ENCODE results near the gene HAUS7.

Gene HAUS7

DNA sequence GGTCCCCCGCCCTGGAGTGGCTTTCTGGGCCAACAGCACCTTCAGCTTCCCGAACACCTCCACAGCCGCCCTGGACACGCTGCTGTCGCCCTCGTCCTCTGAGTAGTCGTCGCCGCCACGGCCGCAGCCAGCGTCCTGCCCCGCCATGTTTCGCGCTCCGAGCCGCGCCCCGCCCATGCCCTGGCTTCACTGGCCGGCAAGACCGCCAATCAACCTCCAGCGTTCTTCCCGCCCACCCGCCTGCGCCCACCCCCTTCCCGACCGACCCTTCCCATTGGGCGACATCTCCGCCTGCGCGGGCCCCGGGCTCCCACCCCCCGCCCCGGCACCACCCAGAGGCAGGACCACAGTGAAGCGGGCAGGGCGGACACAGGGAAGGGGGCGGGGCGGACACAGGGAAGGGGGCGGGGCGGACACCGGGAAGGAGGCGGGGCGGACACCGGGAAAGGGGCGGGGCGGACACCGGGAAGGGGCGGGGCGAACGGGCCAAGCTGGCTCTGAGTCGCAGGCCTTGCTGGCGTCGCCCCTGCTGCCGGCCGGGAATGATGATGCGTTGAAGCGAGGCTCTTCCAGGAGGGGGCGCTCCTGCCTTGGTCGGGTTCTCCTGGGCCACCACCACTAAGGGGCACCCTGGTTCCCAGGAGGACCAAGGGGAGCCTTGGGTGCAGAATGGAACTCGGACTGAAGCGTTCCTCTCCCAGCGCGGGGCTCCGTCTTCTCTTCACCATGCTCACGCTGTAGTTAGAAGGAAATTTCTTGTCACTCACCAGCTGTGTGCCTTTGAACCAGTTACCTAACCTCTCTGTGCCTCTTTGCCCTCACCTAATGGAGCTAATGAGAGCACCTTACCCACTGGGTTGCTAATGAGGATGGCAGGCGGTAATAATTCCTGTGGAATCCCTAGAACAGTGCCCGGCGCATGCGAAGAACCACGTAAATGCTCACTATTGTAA lies at the start of gene HAUS7:
HAUS7 (minus strand) TSS at position 166 of the 953 bp plus-strand sequence; CDS start at position 147, 19 bp downstream.
- peak; percentile 71 to 88 for DNase-seq

- no peak for DNase-seq
These were observed 49.4 kb upstream of the HAUS7 start for GRCh38 chrX:153519569-153520286.

DNA sequence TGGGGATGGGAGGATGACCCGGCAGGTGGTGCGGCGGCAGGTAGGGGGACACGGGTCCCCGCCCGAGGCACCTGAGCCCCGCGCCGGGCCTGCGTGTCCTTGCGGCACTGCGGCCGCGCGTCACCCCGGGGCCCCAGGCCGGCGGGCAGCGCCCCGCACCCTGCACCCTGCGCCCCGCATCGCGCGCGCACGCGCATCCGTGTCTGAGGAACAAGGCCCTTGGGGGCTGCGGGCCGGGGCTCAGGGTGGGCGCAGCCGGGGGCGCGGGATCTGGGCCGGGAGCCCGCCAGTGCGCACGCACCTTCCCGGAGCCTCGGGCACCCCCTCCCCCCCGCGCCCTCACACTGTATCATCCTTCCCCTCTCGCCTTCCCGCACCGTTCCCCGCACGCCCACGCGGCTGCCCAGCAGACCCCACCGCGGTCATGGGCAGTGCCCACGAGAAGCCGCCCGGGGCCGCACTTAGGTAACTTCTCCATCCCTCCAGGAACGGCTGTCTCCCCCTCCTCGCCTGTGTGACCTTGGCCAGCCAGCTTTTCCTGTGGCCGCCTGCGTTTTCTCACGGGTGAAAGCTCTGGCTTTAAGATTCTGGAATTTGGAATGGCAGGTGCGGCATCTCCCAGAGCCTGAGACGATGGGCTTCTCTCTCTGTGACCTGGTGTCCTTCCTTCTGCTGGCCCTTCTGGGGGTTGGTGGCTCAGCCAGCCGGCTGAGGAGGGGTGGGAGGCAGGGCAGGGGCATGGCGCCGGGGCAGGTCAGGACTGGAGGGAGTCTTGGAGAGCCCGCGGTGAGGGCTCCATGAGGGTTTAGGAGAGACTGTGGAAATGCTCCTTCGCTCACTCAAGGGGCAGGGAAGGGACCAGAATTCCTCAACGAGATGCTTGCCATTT lies 47.8 kb upstream of the HAUS7 start:
- DNase-seq: no peak

- no peak for DNase-seq
These were observed 47.0 kb upstream of the HAUS7 start, which contains the start of gene ATP2B3 for GRCh38 chrX:153517423-153517822. ATP2B3 (plus strand) TSS chrX:153517642; CDS start chrX:153536248, 18,606 bp downstream.

DNA sequence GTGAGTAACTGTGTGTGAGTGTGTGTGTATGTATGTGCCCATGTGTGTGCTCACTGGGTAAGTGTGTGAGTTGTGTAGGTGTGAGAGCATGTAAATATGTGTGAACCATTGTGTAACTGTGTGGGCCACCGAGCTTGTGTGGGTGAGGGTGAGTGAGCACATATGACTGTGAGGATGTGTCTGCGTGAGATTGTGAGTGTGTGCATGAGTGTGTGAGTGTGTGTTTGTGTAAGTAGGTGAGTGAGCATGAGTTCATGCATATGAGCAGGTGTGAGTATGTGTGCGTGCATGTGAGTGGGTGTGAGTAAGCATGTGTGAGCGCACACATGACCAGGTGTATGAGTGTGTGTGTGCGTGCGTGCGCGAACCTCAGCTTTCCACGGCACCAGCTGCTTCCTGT lies 45.7 kb upstream of the HAUS7 start:
- DNase-seq: no peak

DNA sequence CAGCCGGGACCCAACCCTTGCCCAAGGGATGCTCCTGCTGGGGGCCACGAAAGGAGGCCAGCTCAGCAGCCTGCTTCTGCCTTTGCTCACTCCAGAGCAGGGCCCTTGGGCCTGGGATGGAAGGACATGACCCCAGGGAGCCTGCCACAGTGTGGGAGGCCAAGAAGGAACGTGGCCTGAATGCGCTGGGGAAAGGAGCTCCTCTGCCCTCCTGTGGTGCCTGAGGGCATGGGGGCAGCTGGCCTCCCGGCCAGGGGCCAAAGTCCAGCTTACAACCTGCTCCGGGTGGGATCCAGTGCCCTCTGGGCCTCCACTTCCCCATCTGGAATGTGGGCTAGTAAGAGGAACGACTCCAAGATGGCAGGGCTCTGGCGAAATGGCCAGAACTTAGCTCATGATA lies 45.1 kb upstream of the HAUS7 start:
- DNase-seq: no peak

- DNase-seq: no peak
These were observed 43.9 kb upstream of the HAUS7 start for GRCh38 chrX:153514259-153514658.

GRCh38 chrX:153513265-153513664 lies 42.9 kb upstream of the HAUS7 start:
- DNase-seq: no peak

DNA sequence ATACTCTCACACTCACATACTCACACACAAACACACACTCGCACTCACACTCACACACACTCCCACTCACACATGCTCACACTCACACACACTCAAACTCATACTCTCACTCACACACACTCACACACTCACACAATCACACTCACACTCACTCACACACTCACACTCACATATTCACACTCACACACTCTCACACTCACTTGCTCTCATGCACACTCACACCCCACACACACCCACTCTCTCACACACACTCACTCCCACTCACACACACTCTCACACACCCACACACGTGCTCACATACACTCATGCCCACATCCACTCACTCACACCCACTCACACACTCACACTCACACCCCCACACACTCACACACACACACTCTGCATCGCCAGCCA lies 42.1 kb upstream of the HAUS7 start:
- DNase-seq: no peak

- no peak for DNase-seq
These were observed 41.6 kb upstream of the HAUS7 start for GRCh38 chrX:153511784-153512500.

- no peak for DNase-seq
These were observed 40.0 kb upstream of the HAUS7 start for GRCh38 chrX:153510383-153510782.

- no peak for DNase-seq
These were observed 39.2 kb upstream of the HAUS7 start for GRCh38 chrX:153509592-153509991.

- peak; percentile 9 to 21 for DNase-seq
These were observed 37.3 kb upstream of the HAUS7 start for GRCh38 chrX:153507484-153508178.

- DNase-seq: no peak
These were observed 35.0 kb upstream of the HAUS7 start for GRCh38 chrX:153505361-153505760.

GRCh38 chrX:153504445-153505016 lies 34.2 kb upstream of the HAUS7 start:
- no peak for DNase-seq

DNA sequence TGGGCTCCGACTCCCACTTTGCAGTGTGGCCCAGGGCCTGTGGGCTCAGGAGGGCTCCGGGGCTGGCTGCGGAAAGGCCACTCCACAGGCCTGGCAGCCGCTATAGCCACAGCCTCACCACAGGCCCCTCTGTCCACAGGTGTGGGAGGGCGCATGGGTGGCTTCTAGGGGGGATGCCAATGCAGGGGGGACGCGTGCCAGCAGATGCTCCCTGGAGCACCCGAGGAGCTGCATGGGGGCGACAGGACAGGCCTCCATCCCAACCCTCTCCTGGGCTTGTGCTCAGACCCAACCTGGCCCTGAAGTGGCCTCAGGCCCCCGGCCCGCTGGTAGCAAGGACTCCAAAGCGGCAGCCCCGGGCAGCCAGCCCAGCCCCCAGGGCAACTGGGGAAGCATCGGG lies 32.4 kb upstream of the HAUS7 start:
- DNase-seq: no peak

DNA sequence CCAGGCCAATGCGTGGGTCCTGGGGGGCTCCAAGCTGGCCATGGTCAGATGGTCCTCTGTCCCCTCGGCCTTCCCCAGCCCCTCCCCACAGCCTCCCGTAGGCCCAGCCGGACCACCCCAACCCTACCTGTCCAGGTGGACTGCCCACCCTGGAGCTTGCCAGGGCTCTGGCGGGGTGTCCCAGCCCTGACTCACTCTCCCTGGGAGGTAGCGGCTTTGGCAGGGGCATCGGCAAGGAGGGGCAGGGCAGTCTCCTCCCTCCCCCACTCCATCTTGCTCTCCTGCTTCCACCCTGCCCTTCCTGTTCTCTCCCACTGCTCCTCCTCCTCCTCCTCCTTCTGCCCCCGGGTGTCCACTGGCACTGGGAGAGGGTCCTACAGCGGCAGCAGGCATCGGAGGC lies 31.8 kb upstream of the HAUS7 start:
- no peak for DNase-seq

DNA sequence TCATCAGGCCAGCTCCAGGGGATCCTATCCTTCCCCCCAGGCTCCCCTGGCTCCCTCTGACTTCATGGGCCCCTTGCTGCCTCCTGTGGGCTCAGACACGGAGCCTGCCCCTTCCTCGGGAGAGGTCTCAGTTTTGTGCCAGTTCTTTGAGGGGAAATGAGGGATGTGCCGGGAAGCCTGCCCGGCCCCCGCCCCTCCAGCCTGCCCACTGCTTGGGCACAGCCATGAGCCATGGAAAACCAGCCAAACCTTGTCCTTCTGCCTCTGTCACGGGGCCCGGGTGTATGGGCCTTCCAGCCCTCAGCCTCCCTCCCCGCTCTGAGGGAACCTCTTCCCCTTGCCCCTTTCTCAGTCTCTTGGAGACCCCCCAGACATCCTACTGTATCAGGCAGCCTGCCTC lies 31.2 kb upstream of the HAUS7 start:
- DNase-seq: no peak

DNA sequence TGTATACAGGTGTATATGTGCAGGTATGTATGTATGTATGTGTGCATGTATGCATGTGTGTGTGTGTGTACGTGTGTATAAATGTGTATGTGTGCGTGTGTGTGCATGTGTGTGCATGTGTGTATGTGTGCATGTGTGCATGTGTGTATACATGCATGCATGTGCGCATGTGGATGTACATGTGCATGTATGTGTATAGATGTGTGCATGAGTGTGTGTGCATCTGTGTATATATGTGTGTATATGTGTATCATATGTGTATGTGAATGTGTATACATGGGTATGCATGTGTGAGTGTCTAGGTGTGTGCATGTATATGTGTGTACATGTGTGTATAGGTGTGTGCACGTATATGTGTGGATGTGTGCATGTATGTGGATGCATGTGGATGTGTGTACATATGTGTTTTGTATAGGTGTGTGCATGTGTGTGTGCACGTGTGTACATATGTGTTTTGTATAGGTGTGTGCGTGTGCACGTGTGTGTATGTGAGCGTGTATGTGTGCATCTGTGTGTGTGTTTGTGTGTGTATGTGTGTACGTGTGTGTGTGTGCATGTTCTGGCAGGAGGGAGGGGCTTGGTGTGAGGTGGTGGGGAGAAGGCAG lies 30.4 kb upstream of the HAUS7 start:
- no peak for DNase-seq

DNA sequence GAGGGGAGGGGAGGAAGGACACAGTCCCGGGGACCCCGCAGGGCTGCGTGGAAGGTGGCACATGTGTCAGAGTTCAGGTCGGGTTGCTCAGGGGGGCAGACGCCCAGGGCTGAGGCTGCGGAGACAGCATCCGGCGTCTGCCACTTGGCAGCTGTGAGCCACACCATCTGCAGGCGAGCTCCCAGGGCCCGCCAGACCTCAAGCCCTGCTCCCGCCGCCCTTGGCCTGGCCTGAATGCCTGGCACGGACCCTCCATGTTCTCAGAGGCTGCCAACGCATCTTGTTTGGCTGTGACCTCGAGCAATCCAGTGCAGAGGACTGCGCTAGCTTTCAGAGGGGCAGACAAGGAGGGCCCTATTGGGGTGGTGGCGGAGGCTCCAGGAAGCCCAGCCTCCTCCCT lies 29.5 kb upstream of the HAUS7 start:
- no peak for DNase-seq

- DNase-seq: no peak
These were observed 29.0 kb upstream of the HAUS7 start for GRCh38 chrX:153499341-153499740.
